Ascending aorta (tissue), 2 donors: ENCODE data around the gene IL17B. TPM values are rescaled to one million over a fixed set of nuclear protein-coding genes. Genes with fewer than 3 reads are reported as not detected.

Experiments used
- DNase-seq, 2 donors: peaks; one replicate each; pipeline ENCODE4 v3.0.0-alpha.2; 2019; ENCODE audit warnings: low spot score in 2 of 2
- H3K27ac ChIP-seq, 2 donors: fragments of 200-600 bp; sonication (generic); one replicate each; pipeline ENCODE4 v1.5.1; 2016 to 2017; ENCODE audit warnings: mild to moderate bottlenecking in 1 of 2
- H3K27me3 ChIP-seq: fragments of 200-600 bp; sonication (generic); one replicate; pipeline ENCODE4 v1.5.1; 2017
- H3K36me3 ChIP-seq, 2 donors: fragments of 200-600 bp; sonication (generic); one replicate each; pipeline ENCODE4 v1.5.1; 2016
- H3K4me1 ChIP-seq, 2 donors: fragments of 200-600 bp; sonication (generic); one replicate each; pipeline ENCODE4 v1.5.1; 2016 to 2017; ENCODE audit warnings: mild to moderate bottlenecking in 1 of 2
- H3K4me3 ChIP-seq, 2 donors: fragments of 200-600 bp; sonication (generic); one replicate each; pipeline ENCODE4 v1.5.1; 2016 to 2017; ENCODE audit warnings: mild to moderate bottlenecking in 1 of 2
- H3K9me3 ChIP-seq, 2 donors: fragments of 200-600 bp; sonication (generic); one replicate each; pipeline ENCODE4 v1.5.1; 2016
- CTCF ChIP-seq, 3 experiments: fragments of 200-600 bp in 2 of 3; fragments of 450-650 bp in 1 of 3; sonication (generic) in 2 of 3; IDR thresholded peaks; one replicate each; pipeline ENCODE4 v1.5.1; 2016 to 2019; ENCODE audit warnings: antibody characterized with exemption in 3 of 3, mild to moderate bottlenecking in 1 of 3, moderate library complexity in 1 of 3
- intact Hi-C: fragments of 100-400 bp; cut with DNase I; formaldehyde crosslinking; loops from one replicate; pipeline ENCODE4 v1.15.1; 2023
- total RNA-seq: library from RNA; depleted of rRNA; stranded (reverse); fragments of >200 nt; gene quantifications from one replicate; pipeline ENCODE4 v1.1.0, GENCODE V29; 2016

Gene IL17B
- total RNA-seq, 1 donor from 2014 or later, result 46.8 TPM

GRCh38 chr5:149370878-149371277 lies 8.2 kb downstream of the IL17B start:
- no peak for TF ChIP-seq CTCF (IDR thresholded peaks at IDR 0.05)
- Histone ChIP-seq H3K9me3 (no peaks in the 10 kb centered on the region), H3K4me3 (no peak overlapping the region), H3K4me1 (peaks cover 5 to 27% of the 10 kb centered on the region in 2 donors), H3K27ac (peak overlapping the region; percentile 77 to 88), H3K27me3 (no peaks in the 10 kb centered on the region), H3K36me3 (no peaks in the 10 kb centered on the region)
- DNase-seq, result peak in 1 of 2 donors; percentile 60
- intact Hi-C loops, result no loop called here

DNA sequence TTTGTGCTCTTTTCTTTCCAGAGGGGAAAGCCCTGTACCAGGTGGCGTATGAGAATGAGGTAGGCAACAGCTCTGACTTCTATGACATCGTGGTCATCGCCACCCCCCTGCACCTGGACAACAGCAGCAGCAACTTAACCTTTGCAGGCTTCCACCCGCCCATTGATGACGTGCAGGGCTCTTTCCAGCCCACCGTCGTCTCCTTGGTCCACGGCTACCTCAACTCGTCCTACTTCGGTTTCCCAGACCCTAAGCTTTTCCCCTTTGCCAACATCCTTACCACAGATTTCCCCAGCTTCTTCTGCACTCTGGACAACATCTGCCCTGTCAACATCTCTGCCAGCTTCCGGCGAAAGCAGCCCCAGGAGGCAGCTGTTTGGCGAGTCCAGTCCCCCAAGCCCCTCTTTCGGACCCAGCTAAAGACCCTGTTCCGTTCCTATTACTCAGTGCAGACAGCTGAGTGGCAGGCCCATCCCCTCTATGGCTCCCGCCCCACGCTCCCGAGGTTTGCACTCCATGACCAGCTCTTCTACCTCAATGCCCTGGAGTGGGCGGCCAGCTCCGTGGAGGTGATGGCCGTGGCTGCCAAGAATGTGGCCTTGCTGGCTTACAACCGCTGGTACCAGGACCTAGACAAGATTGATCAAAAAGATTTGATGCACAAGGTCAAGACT lies 11.0 kb downstream of the IL17B start:
- H3K27ac ChIP-seq, result peak overlapping the region; percentile 7 to 55
- intact Hi-C loops, result loop anchor here (2.0 kb wide), 2 partner anchors 67 to 195 kb away; no protein-coding TSS in a partner anchor
- peak overlapping the region in 1 of 2 donors; percentile 32 for H3K4me3 ChIP-seq
- no peak for TF ChIP-seq CTCF (IDR thresholded peaks at IDR 0.05)
- no peaks in the 10 kb centered on the region for H3K9me3 ChIP-seq
- H3K4me1 ChIP-seq, result peaks cover 5 to 23% of the 10 kb centered on the region in 2 donors
- H3K27me3 ChIP-seq, result no peaks in the 10 kb centered on the region
- H3K36me3 ChIP-seq, result no peaks in the 10 kb centered on the region
- DNase-seq, result peak in 1 of 2 donors; percentile 59

GRCh38 chr5:149367249-149367971 lies 11.7 kb downstream of the IL17B start:
- no peaks in the 10 kb centered on the region for H3K9me3 ChIP-seq
- H3K27ac ChIP-seq, result peak overlapping the region; percentile 55 to 62
- no peaks in the 10 kb centered on the region for H3K27me3 ChIP-seq
- no peaks in the 10 kb centered on the region for H3K36me3 ChIP-seq
- peak in 1 of 2 donors; percentile 86 for DNase-seq
- H3K4me3 ChIP-seq, result peak overlapping the region in 1 of 2 donors; percentile 32
- intact Hi-C loops, result loop anchor here (2.0 kb wide), 2 partner anchors 67 to 195 kb away; no protein-coding TSS in a partner anchor
- peak; percentile 85 to 87 (median 85) for TF ChIP-seq CTCF (IDR thresholded peaks at IDR 0.05)
- peaks cover 5 to 18% of the 10 kb centered on the region in 2 donors for H3K4me1 ChIP-seq

DNA sequence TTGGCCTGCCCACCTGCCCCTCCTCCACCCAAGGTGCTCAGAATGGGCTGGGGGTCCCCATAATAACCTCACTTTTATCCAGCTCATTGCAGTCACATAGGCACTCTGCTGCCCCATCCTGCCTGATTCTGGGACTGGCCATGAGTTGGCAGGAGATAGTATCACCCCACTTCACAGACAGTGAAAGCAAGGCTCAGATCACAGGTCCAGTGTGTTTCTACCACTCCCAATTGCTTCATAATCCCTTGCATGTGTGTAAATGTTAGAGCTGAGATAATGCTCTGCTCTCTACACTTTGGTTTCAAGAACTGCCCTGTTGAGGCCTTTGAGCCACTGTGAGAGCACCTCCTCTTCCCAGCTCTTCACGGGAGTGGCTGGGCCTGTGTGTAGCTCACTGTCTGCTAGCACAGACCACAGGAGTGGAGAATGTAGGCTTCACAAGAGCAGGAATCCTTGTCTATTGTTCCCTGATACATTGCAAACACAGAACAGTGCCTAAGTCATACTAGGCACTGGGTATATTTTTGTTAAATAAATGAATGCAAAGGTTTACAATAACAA lies 12.8 kb downstream of the IL17B start:
- intact Hi-C loops, result loop anchor here (2.0 kb wide), 2 partner anchors 69 to 197 kb away; no protein-coding TSS in a partner anchor

More for the DNA sequence above, 12.8 kb downstream of the IL17B start:
- no peaks in the 10 kb centered on the region for H3K27me3 ChIP-seq
- H3K4me1 ChIP-seq, result peaks cover 0 to 11% of the 10 kb centered on the region in 2 donors
- H3K36me3 ChIP-seq, result no peaks in the 10 kb centered on the region
- no peak overlapping the region for H3K27ac ChIP-seq
- H3K4me3 ChIP-seq, result no peak overlapping the region
- no peak for TF ChIP-seq CTCF (IDR thresholded peaks at IDR 0.05)
- no peak for DNase-seq
- H3K9me3 ChIP-seq, result no peaks in the 10 kb centered on the region
